Nucleus accumbens (tissue), 56 donors: ENCODE measurements around the gene PITPNM1.
"Not testable (repeated sequence)": the region's sequence is repeated elsewhere in the genome, so short reads cannot be mapped to it uniquely, and the experiment has no call there.

Experiments
- DNase-seq, 56 donors: peaks; one replicate each; lab custom pipeline; 2025; lab: John Stamatoyannopoulos, UW

PITPNM1 gene

GRCh38 chr11:67468456-67468758 is 36.8 kb downstream of the PITPNM1 start:
- no peak for DNase-seq

GRCh38 chr11:67468056-67468455 is 37.1 kb downstream of the PITPNM1 start:
- peak in 22 of 56 donors; percentile 14 to 54 (median 34) for DNase-seq

DNA sequence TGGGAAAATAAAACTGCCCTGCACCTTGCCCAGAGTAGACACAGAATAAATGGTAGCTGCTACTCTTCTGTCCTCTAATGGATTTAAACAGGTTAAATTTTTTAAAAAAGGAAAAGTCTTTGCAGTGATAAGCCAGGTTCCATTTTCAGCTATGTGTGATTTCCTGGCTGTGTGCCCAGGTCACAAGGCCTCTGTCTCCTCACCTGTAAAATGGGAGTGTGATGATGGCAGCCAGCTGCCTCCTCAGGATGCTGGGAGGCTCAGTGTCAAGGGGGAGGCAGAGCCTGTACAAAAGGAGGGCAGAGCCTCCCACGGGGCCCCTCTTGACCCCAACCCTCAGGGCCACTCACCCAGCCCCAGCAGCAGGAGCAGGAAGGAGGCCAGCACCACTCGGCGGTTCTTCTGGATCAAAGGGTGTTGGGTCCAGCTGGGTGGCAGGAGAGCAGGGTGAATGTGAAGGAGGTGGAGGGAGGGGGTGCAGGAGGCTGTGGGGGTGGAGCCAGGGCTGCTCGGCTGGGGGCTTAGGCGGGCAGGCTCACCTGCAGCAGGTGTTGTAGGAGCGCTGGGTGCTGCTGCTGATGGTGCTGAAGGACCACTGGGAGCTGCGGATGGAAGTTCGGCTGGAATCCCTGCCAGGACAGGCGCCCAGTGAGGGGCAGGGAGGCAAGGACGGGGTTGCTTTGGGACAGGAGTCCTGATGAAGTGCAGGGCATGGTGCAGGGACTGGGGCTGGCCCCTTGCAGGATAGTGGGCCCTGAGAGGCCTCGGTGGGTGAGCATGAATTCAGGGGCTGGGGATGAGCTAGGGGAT is 38.0 kb downstream of the PITPNM1 start:
- DNase-seq: no peak

DNA sequence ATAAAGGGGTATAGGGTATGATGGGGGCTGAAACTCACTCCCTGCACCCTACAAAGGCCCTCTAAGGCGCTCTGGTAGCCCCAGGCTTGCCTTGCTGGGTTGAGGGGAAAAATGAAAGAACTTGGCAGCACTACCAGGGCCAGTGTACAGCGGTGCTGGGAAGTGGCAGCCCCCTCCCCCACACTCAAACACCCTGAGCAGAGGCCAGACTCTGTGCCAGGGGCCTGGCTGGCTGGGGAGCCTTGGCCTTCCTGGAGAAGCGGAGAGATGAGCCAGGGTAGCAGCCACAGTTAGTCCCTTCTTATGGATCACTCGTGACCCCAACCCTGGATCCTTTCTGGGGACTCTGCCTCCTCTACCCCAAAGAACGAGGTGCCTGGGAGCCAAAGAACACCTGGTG is 38.8 kb downstream of the PITPNM1 start:
- peak in 7 of 56 donors; percentile 14 to 39 (median 24) for DNase-seq

- DNase-seq: not testable (repeated sequence)
These were observed 39.6 kb downstream of the PITPNM1 start for GRCh38 chr11:67465530-67465929.

DNA sequence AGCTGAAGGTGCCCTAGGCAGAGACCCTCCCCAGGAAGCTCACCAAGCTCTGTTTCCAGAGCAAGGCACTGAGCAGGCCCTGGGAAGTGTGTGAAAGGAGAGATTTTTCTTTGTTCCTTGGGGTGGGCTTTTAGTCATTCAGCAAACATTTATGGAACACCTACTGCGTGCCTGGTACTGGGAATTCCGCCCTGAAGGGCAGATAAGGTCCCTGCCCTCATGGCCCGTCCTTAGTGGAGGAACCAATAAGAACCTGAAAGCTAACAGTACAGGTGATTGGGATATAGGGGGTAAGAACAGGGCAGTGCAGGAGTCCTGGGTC is 40.0 kb downstream of the PITPNM1 start:
- DNase-seq: no peak

- DNase-seq: peak in 51 of 56 donors; percentile 22 to 88 (median 68)
These were observed 40.6 kb downstream of the PITPNM1 start for GRCh38 chr11:67464411-67465188.

- peak in 15 of 56 donors; percentile 12 to 79 (median 32) for DNase-seq
These were observed 41.3 kb downstream of the PITPNM1 start for GRCh38 chr11:67463680-67464410.

DNA sequence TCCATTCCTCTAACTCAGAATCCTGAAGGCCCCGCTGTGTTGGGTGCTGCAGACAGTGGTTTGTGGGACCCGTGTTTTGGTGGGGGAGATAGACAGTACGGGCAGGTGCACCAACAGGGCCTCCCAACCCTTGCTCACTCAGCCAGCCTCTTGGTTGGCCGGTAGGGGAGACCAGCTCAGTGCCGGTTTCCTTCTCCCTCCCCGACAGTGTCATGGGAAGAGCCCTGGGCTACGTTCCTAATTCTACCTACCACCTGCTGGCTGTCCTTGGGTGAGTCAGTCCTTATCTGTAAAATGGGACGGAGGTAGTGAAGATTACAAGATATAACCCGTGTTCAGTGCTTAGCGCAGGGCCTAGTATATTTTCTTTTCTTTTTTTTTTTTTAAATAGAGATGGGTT is 42.0 kb downstream of the PITPNM1 start:
- no peak for DNase-seq

DNA sequence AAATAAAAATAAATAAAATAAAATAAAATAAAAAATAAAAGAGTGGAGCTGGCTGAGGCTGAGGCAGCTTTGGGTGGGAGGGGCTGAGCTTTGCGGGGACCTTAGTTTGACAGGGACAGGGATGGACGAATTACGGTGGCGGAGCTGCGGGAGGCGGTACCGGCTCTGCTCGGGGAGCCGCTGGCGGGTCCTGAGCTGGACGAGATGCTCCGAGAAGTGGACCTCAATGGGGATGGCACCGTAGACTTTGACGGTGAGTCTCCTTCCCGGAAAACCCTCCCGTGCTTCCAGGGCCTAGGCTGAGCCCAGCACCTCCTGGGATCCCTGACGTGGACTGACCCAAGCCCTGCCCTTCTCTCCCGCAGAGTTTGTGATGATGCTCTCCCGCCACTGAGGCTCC is 46.9 kb downstream of the PITPNM1 start:
- DNase-seq: no peak

- DNase-seq: no peak
These were observed 47.7 kb downstream of the PITPNM1 start for GRCh38 chr11:67457453-67457852.

DNA sequence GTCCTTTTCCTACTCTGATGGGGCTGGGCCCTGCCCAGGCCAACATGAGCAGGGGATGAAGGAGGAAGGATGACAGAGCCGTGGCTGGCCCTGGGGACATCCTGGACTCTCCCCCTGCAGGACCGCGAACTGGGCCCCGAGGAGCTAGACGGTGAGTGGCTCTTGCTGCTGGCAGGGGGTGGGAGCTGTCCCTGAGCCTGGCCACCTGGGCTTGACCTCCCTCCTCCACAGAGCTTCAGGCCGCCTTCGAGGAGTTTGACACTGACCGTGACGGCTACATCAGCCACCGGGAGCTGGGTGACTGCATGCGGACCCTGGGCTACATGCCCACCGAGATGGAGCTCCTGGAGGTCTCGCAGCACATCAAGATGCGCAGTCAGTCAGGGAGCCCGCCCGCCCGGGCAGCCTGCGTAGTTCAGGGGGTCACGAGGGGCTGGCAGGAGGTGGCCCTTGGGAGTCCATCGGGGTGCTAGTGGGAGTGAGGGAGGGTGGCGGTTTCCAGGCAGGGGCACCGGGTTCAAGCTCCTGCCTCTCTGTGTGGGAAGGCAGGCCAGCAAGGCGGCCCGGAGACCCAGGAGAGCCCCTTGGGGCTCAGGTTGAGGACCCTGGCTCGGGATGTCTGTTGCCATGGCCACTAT is 49.0 kb downstream of the PITPNM1 start:
- no peak for DNase-seq

DNA sequence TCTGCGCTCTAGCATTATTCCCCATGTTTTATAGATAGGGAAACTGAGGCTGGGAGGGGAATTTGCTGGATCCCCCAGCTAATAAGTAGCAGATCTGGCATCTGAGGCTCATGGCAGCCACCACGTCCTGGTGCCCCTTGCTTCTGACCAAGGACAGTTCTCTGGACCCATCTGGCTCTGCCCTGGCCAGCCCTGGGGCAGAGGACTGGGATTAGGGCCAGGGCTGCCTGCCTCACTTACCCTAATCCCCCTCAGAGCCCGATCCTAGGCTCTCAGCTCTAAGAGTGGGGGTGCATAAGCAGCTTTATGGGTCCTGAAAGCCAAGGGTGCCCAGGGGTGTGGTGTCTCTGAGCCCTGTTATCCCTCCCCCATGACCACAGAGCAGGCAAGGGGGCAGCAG is 50.1 kb downstream of the PITPNM1 start, which contains the start of gene CABP4:
Gene CABP4, plus strand, starts transcription at position 301 of the 400 bp plus-strand sequence. Its CDS starts 70 bp downstream, at position 371.
- no peak for DNase-seq

GRCh38 chr11:67453816-67454732 is 51.1 kb downstream of the PITPNM1 start:
- DNase-seq: no peak

DNA sequence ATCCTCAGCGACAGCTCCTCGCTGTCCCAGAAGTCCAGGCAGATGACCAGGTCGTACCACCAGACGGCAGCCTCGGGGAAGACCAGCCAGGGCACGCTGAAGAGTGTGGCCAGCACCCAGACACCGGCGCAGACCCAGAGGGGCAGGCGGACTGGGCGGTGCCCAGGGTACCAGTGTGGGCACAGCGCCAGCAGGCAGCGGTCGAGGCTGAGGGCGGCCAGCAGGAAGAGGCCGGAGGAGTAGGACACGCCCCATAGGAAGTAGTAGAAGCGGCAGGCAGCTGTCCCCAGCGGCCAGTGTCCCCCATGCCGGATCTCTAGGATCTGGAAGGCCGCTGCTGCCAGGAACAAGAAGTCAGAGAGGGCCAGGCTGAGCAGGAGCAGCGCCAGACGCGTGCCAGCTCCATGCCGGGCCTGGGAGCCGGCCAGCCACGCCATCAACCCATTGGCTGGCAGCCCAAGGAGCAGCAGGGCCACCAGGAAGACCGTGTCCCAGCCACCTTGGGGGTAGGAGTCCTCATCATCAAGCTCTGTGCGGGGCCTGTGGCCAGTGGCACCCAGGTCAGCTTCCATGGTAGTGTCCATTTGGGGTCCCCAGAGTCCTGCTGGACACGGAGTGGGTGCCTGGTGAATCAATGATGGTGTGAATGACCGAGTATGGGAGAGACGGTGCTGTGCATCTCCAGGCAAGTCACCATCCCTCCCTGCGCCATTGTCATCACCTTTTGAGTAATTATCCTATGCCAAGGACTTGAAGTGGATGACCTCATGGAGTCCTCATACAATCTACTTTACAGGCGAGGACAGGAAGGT is 52.8 kb downstream of the PITPNM1 start, which contains the start of gene GPR152:
Gene GPR152, minus strand, starts transcription at position 589 of the 812 bp plus-strand sequence. Its CDS starts 5 bp downstream, at position 584.
- peak in 3 of 56 donors; percentile 18 to 50 (median 20) for DNase-seq

DNA sequence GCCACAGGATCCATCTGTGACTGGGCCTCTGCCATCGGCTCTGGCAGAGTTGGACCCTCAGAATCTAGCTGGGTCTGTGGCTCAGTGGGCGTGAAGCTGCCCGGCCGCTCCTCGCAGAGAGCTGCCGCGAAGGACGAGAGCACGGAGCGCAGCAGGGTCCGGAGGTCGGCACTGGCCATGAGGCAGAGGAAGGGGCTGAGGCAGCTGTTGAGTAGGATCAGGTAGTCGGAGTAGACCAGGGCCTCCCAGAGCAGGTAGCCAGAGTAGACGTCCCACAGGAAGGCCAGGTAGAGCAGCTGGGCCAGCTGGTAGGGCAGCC is 53.5 kb downstream of the PITPNM1 start:
- DNase-seq: no peak

- no peak for DNase-seq
These were observed 54.1 kb downstream of the PITPNM1 start for GRCh38 chr11:67450796-67451657.
